H1 (cell line): ENCODE data around the gene ASAP2. TPM values are rescaled to one million over a fixed set of nuclear protein-coding genes. Genes with fewer than 3 reads are reported as not detected.

Experiments
- ATF3 ChIP-seq: IDR thresholded peaks from 2 replicates; pipeline ENCODE4 v1.6.1; 2011; ENCODE audit warnings: low read depth, mild to moderate bottlenecking, low read length; ENCODE audit not compliant: insufficient read depth
- HDAC2 ChIP-seq, 2 experiments: fragments of 300-600 bp in 1 of 2; sonication (generic) in 1 of 2; IDR thresholded peaks; 2 replicates each; pipeline ENCODE4 v1.6.1; 2011 to 2012; ENCODE audit warnings: low read depth in 2 of 2, low read length in 2 of 2, mild to moderate bottlenecking in 2 of 2, moderate library complexity in 2 of 2, borderline replicate concordance in 1 of 2, inconsistent platforms in 1 of 2
- JUN ChIP-seq: IDR thresholded peaks from 2 replicates; pipeline ENCODE4 v1.6.1; 2011; ENCODE audit warnings: low read depth, mild to moderate bottlenecking, improper control_type of control experiment, low read length
- MAFK ChIP-seq: IDR thresholded peaks from 2 replicates; pipeline ENCODE4 v1.6.1; 2012; ENCODE audit warnings: low read depth, mild to moderate bottlenecking, improper control_type of control experiment, low read length
- SP2 ChIP-seq: IDR thresholded peaks from 2 replicates; pipeline ENCODE4 v1.6.1; 2012; ENCODE audit warnings: mild to moderate bottlenecking, low read length, inconsistent platforms
- SP4 ChIP-seq: IDR thresholded peaks from 2 replicates; pipeline ENCODE4 v1.6.1; 2012; ENCODE audit warnings: low read length, inconsistent platforms
- SRF ChIP-seq: IDR thresholded peaks from 2 replicates; pipeline ENCODE4 v1.6.1; 2011; ENCODE audit warnings: mild to moderate bottlenecking, low read depth, low read length, moderate library complexity
- polyA plus RNA-seq, 7 experiments: library from polyadenylated mRNA; depleted of rRNA in 3 of 7; stranded (reverse) in 5 of 7; unstranded in 2 of 7; fragments of >200 nt in 5 of 7; fragments of 200-250 nt in 2 of 7; gene quantifications; 1 replicate in 5 of 7; 2 replicates in 1 of 7; 4 replicates in 1 of 7; pipeline versions ENCODE4 v1.2.1 to v1.2.3, GENCODE V29; 2011 to 2013; ENCODE audit warnings: missing spikeins in 2 of 7, mixed read lengths in 2 of 7
- total RNA-seq: library from RNA; stranded (reverse); fragmentation: NEBNext Ultra II Directional; extraction: Animal tissue kit (Norgen Biotek cat#: 25700); gene quantifications from 2 replicates; pipeline ENCODE4 v1.2.1, GENCODE V29; 2021

The ASAP2 gene
- total and polyA plus RNA-seq, 2 of the 8 experiments (the other 6 are each of a cell fraction or from before 2014, with no cell fraction given), result 10.2 to 18.7 TPM

- TF ChIP-seq HDAC2 (IDR thresholded peaks at IDR 0.05; ENCODE audit: borderline replicate concordance in 1 of 2, low read depth in 2 of 2, low read length in 2 of 2) (no peak), ATF3 (no peak), SRF (no peak), SP2 (no peak), SP4 (no peak), MAFK (no peak), JUN (no peak)
Observed at GRCh38 chr2:9392898-9393765, 186.5 kb downstream of the ASAP2 start (continued).
